HepG2 (cell line): ENCODE measurements around the gene CCDC83. TPM values are rescaled to one million over a fixed set of nuclear protein-coding genes. Genes with fewer than 3 reads are reported as not detected.
"Not testable (repeated sequence)": the region's sequence is repeated elsewhere in the genome, so short reads cannot be mapped to it uniquely, and the experiment has no call there.

Source experiments
- EP300 ChIP-seq, 3 experiments: sonication (generic) in 1 of 3; formaldehyde crosslinking in 1 of 3; IDR thresholded peaks; 2 replicates each; pipeline versions ENCODE4 v1.5.1 to v1.6.1; 2011 to 2020; ENCODE audit warnings: low read depth in 2 of 3, low read length in 2 of 3, borderline replicate concordance in 1 of 3, improper control_type of control experiment in 1 of 3, mild to moderate bottlenecking in 1 of 3, missing genetic modification reagents in 1 of 3, moderate library complexity in 1 of 3
- HMG20A ChIP-seq: IDR thresholded peaks from 2 replicates; pipeline ENCODE4 v1.6.1; 2016; ENCODE audit warnings: borderline replicate concordance
- ISL2 ChIP-seq: sonication (generic); formaldehyde crosslinking; IDR thresholded peaks from 2 replicates; pipeline ENCODE4 v1.5.0; 2020; ENCODE audit warnings: missing genetic modification reagents
- NCOA2 ChIP-seq: sonication (generic); formaldehyde crosslinking; IDR thresholded peaks from 2 replicates; pipeline ENCODE4 v1.8.0; 2022; ENCODE audit warnings: inconsistent platforms
- NCOR1 ChIP-seq: fragments of 200-600 bp; sonication (generic); IDR thresholded peaks from 2 replicates; pipeline ENCODE4 v1.7.0; 2017; ENCODE audit warnings: antibody characterized with exemption, low read length, borderline replicate concordance
- NR2F6 ChIP-seq, 2 experiments: IDR thresholded peaks; 2 replicates each; pipeline ENCODE4 v1.6.1; 2016; ENCODE audit warnings: antibody characterized with exemption in 1 of 2, mild to moderate bottlenecking in 1 of 2
- SOX5 ChIP-seq: IDR thresholded peaks from 2 replicates; pipeline ENCODE4 v1.6.1; 2016; ENCODE audit warnings: borderline replicate concordance
- TCF7 ChIP-seq: sonication (generic); IDR thresholded peaks from 2 replicates; pipeline ENCODE4 v1.6.1; 2016; ENCODE audit warnings: antibody characterized with exemption, low read depth
- polyA plus RNA-seq, 8 experiments: library from polyadenylated mRNA; depleted of rRNA in 3 of 8; stranded (reverse) in 7 of 8; unstranded in 1 of 8; fragments of >200 nt; fragmentation: Illumina TruSeq in 4 of 8; extraction: Trizol in 4 of 8; gene quantifications; 2 replicates each; pipeline versions ENCODE4 v1.2.1 to v1.2.3, GENCODE V29; 2011 to 2016; ENCODE audit warnings: low read depth in 4 of 8, missing spikeins in 1 of 8, mixed read lengths in 1 of 8; ENCODE audit not compliant: insufficient read depth in 1 of 8
- total RNA-seq, 5 experiments: library from RNA; depleted of rRNA; stranded (reverse); fragments of >200 nt; fragmentation: Illumina TruSeq; extraction: Trizol; gene quantifications; 2 replicates each; pipeline ENCODE4 v1.2.3, GENCODE V29; 2016; ENCODE audit warnings: low read depth in 1 of 5
- TF ChIP-seq, protein P1 (sequence below): sonication (generic); formaldehyde crosslinking; IDR thresholded peaks from 2 replicates; pipeline ENCODE4 v1.4.0; 2020; ENCODE audit warnings: missing genetic modification reagents
- TF ChIP-seq, protein P2 (sequence below): sonication (generic); formaldehyde crosslinking; IDR thresholded peaks from 2 replicates; pipeline ENCODE4 v1.5.1; 2020; ENCODE audit warnings: mild to moderate bottlenecking, missing genetic modification reagents, borderline replicate concordance
- TF ChIP-seq, protein P3 (sequence below): sonication (generic); formaldehyde crosslinking; IDR thresholded peaks from 2 replicates; pipeline ENCODE4 v1.4.0; 2020; ENCODE audit warnings: missing genetic modification reagents, mild to moderate bottlenecking, borderline replicate concordance
- TF ChIP-seq, protein P4 (sequence below): sonication (generic); formaldehyde crosslinking; IDR thresholded peaks from 2 replicates; pipeline ENCODE4 v1.4.0; 2020; ENCODE audit warnings: missing genetic modification reagents
- TF ChIP-seq, protein P5 (sequence below): sonication (generic); formaldehyde crosslinking; conservative IDR thresholded peaks from 2 replicates; pipeline ENCODE4 v1.4.0; 2020; ENCODE audit warnings: mild to moderate bottlenecking, missing genetic modification reagents, moderate library complexity

CCDC83 gene
- total and polyA plus RNA-seq, 2 of the 13 experiments (the other 11 are each of a cell fraction or from before 2014, with no cell fraction given) = not detected

DNA sequence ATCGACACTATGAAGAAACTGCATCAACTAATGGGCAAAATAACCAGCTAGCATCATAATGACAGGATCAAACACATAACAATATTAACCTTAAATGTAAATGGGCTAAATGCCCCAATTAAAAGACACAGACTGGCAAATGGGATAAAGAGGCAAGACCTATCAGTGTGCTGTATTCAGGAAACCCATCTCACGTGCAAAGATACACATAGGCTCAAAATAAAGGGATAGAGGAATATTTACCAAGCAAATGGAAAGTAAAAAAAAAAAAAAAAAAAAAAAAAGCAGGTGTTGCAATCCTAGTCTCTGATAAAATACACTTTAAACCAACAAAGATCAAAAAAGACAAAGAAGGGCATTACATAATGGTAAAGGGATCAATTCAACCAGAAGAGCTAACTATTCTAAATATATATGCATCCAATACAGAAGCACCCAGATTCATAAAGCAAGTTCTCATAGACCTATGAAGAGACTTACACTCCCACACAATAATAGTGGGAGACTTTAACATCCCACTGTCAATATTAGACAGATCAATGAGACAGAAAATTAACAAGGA is 71.6 kb downstream of the CCDC83 start (continued):
- TF ChIP-seq, protein P1, sequence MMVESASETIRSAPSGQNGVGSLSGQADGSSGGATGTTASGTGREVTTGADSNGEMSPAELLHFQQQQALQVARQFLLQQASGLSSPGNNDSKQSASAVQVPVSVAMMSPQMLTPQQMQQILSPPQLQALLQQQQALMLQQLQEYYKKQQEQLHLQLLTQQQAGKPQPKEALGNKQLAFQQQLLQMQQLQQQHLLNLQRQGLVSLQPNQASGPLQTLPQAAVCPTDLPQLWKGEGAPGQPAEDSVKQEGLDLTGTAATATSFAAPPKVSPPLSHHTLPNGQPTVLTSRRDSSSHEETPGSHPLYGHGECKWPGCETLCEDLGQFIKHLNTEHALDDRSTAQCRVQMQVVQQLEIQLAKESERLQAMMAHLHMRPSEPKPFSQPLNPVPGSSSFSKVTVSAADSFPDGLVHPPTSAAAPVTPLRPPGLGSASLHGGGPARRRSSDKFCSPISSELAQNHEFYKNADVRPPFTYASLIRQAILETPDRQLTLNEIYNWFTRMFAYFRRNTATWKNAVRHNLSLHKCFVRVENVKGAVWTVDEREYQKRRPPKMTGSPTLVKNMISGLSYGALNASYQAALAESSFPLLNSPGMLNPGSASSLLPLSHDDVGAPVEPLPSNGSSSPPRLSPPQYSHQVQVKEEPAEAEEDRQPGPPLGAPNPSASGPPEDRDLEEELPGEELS (CRISPR knock-in tag) = peak; percentile 59; the same call in 1 of the 2 replicates
- peak; percentile 83 for TF ChIP-seq ISL2 (CRISPR knock-in tag)
- TF ChIP-seq, protein P2, sequence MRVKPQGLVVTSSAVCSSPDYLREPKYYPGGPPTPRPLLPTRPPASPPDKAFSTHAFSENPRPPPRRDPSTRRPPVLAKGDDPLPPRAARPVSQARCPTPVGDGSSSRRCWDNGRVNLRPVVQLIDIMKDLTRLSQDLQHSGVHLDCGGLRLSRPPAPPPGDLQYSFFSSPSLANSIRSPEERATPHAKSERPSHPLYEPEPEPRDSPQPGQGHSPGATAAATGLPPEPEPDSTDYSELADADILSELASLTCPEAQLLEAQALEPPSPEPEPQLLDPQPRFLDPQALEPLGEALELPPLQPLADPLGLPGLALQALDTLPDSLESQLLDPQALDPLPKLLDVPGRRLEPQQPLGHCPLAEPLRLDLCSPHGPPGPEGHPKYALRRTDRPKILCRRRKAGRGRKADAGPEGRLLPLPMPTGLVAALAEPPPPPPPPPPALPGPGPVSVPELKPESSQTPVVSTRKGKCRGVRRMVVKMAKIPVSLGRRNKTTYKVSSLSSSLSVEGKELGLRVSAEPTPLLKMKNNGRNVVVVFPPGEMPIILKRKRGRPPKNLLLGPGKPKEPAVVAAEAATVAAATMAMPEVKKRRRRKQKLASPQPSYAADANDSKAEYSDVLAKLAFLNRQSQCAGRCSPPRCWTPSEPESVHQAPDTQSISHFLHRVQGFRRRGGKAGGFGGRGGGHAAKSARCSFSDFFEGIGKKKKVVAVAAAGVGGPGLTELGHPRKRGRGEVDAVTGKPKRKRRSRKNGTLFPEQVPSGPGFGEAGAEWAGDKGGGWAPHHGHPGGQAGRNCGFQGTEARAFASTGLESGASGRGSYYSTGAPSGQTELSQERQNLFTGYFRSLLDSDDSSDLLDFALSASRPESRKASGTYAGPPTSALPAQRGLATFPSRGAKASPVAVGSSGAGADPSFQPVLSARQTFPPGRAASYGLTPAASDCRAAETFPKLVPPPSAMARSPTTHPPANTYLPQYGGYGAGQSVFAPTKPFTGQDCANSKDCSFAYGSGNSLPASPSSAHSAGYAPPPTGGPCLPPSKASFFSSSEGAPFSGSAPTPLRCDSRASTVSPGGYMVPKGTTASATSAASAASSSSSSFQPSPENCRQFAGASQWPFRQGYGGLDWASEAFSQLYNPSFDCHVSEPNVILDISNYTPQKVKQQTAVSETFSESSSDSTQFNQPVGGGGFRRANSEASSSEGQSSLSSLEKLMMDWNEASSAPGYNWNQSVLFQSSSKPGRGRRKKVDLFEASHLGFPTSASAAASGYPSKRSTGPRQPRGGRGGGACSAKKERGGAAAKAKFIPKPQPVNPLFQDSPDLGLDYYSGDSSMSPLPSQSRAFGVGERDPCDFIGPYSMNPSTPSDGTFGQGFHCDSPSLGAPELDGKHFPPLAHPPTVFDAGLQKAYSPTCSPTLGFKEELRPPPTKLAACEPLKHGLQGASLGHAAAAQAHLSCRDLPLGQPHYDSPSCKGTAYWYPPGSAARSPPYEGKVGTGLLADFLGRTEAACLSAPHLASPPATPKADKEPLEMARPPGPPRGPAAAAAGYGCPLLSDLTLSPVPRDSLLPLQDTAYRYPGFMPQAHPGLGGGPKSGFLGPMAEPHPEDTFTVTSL (CRISPR knock-in tag) = peak; percentile 29; the same call in 1 of the 2 replicates
- TF ChIP-seq, protein P3, sequence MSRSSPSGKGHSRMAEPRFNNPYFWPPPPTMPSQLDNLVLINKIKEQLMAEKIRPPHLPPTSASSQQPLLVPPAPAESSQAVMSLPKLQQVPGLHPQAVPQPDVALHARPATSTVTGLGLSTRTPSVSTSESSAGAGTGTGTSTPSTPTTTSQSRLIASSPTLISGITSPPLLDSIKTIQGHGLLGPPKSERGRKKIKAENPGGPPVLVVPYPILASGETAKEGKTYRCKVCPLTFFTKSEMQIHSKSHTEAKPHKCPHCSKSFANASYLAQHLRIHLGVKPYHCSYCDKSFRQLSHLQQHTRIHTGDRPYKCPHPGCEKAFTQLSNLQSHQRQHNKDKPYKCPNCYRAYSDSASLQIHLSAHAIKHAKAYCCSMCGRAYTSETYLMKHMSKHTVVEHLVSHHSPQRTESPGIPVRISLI = peak; percentile 92
- TF ChIP-seq HMG20A (CRISPR knock-in tag) = peak; percentile 55; the same call in 1 of the 2 replicates
- TF ChIP-seq, protein P4, sequence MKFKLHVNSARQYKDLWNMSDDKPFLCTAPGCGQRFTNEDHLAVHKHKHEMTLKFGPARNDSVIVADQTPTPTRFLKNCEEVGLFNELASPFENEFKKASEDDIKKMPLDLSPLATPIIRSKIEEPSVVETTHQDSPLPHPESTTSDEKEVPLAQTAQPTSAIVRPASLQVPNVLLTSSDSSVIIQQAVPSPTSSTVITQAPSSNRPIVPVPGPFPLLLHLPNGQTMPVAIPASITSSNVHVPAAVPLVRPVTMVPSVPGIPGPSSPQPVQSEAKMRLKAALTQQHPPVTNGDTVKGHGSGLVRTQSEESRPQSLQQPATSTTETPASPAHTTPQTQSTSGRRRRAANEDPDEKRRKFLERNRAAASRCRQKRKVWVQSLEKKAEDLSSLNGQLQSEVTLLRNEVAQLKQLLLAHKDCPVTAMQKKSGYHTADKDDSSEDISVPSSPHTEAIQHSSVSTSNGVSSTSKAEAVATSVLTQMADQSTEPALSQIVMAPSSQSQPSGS (CRISPR knock-in tag) = 0 out of 2 replicates have a peak, but pooled peaks have one; percentile 49
- peak; percentile 75; the same call in 1 of the 2 replicates for TF ChIP-seq SOX5 (CRISPR knock-in tag)
- TF ChIP-seq, protein P5, sequence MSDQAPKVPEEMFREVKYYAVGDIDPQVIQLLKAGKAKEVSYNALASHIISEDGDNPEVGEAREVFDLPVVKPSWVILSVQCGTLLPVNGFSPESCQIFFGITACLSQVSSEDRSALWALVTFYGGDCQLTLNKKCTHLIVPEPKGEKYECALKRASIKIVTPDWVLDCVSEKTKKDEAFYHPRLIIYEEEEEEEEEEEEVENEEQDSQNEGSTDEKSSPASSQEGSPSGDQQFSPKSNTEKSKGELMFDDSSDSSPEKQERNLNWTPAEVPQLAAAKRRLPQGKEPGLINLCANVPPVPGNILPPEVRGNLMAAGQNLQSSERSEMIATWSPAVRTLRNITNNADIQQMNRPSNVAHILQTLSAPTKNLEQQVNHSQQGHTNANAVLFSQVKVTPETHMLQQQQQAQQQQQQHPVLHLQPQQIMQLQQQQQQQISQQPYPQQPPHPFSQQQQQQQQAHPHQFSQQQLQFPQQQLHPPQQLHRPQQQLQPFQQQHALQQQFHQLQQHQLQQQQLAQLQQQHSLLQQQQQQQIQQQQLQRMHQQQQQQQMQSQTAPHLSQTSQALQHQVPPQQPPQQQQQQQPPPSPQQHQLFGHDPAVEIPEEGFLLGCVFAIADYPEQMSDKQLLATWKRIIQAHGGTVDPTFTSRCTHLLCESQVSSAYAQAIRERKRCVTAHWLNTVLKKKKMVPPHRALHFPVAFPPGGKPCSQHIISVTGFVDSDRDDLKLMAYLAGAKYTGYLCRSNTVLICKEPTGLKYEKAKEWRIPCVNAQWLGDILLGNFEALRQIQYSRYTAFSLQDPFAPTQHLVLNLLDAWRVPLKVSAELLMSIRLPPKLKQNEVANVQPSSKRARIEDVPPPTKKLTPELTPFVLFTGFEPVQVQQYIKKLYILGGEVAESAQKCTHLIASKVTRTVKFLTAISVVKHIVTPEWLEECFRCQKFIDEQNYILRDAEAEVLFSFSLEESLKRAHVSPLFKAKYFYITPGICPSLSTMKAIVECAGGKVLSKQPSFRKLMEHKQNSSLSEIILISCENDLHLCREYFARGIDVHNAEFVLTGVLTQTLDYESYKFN (CRISPR knock-in tag) = peak; percentile 77
- peak; percentile 52; the same call in 1 of the 2 replicates for TF ChIP-seq TCF7
- TF ChIP-seq NCOR1 = peak; percentile 29; the same call in 1 of the 2 replicates
- TF ChIP-seq EP300 (IDR thresholded peaks at IDR 0.05; ENCODE audit: low read depth in 2 of 2, low read length in 2 of 2) = peak in 1 of 2 experiments; percentile 51; a peak in 1 of 4 replicates
- TF ChIP-seq EP300 (CRISPR knock-in tag; IDR thresholded peaks at IDR 0.05; ENCODE audit: borderline replicate concordance) = not testable (repeated sequence)
- TF ChIP-seq NCOA2 (CRISPR knock-in tag) = peak; percentile 80
- TF ChIP-seq NR2F6 (IDR thresholded peaks at IDR 0.05) = peak; percentile 45
- 0 out of 2 replicates have a peak, but pooled peaks have one; percentile 28 for TF ChIP-seq NR2F6 (CRISPR knock-in tag; IDR thresholded peaks at IDR 0.05)
